ENCODE data around the gene ASIC4. TPM values are rescaled to one million over a fixed set of nuclear protein-coding genes. Genes with fewer than 3 reads are reported as not detected.

ASIC4 gene
- total and polyA plus RNA-seq, 7 donors, result under 0.01 to 0.07 TPM; not detected in 5

- DNase-seq, result no peak
- H3K27me3 ChIP-seq, result peaks cover 5 to 22% (median 6%) of the 10 kb centered on the region in 3 donors
- peaks cover 21 to 82% (median 47%) of the 10 kb centered on the region in 4 donors for H3K36me3 ChIP-seq
- peaks cover 0 to 19% (median 17%) of the 10 kb centered on the region in 4 donors for H3K4me1 ChIP-seq
- 90% methylated on average over 17 of the region's 17 CpGs for WGBS, 2 donors
- no peaks in the 10 kb centered on the region for H3K9me3 ChIP-seq
- no peak overlapping the region for H3K4me3 ChIP-seq
- TF ChIP-seq, protein P1, sequence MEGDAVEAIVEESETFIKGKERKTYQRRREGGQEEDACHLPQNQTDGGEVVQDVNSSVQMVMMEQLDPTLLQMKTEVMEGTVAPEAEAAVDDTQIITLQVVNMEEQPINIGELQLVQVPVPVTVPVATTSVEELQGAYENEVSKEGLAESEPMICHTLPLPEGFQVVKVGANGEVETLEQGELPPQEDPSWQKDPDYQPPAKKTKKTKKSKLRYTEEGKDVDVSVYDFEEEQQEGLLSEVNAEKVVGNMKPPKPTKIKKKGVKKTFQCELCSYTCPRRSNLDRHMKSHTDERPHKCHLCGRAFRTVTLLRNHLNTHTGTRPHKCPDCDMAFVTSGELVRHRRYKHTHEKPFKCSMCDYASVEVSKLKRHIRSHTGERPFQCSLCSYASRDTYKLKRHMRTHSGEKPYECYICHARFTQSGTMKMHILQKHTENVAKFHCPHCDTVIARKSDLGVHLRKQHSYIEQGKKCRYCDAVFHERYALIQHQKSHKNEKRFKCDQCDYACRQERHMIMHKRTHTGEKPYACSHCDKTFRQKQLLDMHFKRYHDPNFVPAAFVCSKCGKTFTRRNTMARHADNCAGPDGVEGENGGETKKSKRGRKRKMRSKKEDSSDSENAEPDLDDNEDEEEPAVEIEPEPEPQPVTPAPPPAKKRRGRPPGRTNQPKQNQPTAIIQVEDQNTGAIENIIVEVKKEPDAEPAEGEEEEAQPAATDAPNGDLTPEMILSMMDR (IDR thresholded peaks at IDR 0.05), result no peak
- TF ChIP-seq POLR2AphosphoS5 (IDR thresholded peaks at IDR 0.05) (no peak), EP300 (IDR thresholded peaks at IDR 0.05) (no peak), POLR2A (IDR thresholded peaks at IDR 0.05) (no peak)
- H3K27ac ChIP-seq, result peak overlapping the region in 3 of 4 donors; percentile 61 to 99 (median 99)
- intact Hi-C loops (cut with DNase I), result no loop called here
These were observed 26.0 kb upstream of the ASIC4 start for GRCh38 chr2:219488149-219488843.

DNA sequence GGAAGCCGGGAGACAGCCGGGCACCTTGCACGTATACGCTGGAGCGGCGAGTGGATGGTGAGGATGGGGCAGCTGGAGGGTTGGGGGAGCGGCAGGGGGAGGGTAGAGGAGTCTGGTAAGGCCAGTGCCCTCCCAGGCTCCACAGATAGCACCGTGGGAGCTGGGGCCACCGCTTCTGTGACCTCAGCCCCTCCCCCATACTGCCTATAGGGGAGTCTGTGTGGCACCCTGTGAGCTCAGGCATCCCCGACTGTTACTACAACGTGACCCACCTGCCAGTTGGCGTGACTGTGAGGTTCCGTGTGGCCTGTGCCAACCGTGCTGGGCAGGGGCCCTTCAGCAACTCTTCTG lies 25.5 kb upstream of the ASIC4 start:
- DNase-seq, result no peak
- Histone ChIP-seq H3K27ac (peak overlapping the region in 3 of 4 donors; percentile 61 to 99 (median 99)), H3K27me3 (peaks cover 5 to 16% (median 6%) of the 10 kb centered on the region in 3 donors), H3K4me3 (no peak overlapping the region), H3K9me3 (no peaks in the 10 kb centered on the region), H3K36me3 (peaks cover 21 to 83% (median 47%) of the 10 kb centered on the region in 4 donors), H3K4me1 (peaks cover 0 to 14% (median 12%) of the 10 kb centered on the region in 4 donors)
- intact Hi-C loops (cut with DNase I), result no loop called here
- TF ChIP-seq POLR2A (IDR thresholded peaks at IDR 0.05), result no peak
- TF ChIP-seq POLR2AphosphoS5 (IDR thresholded peaks at IDR 0.05), result no peak
- TF ChIP-seq EP300 (IDR thresholded peaks at IDR 0.05), result no peak
- 86 to 87% methylated on average over 14 of the region's 14 CpGs for WGBS, 2 donors

DNA sequence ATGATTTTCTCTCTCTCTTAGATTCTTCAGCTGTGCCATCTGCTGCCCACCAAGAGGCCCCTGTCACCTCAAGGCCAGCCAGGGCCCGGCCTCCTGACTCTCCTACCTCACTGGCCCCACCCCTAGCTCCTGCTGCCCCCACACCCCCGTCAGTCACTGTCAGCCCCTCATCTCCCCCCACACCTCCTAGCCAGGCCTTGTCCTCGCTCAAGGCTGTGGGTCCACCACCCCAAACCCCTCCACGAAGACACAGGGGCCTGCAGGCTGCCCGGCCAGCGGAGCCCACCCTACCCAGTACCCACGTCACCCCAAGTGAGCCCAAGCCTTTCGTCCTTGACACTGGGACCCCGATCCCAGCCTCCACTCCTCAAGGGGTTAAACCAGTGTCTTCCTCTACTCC lies 25.0 kb upstream of the ASIC4 start:
- 79 to 83% methylated on average over 9 of the region's 9 CpGs for WGBS, 2 donors
- Histone ChIP-seq H3K27me3 (peaks cover 3 to 12% (median 5%) of the 10 kb centered on the region in 3 donors), H3K36me3 (peaks cover 21 to 83% (median 47%) of the 10 kb centered on the region in 4 donors), H3K9me3 (no peaks in the 10 kb centered on the region), H3K4me3 (no peak overlapping the region), H3K4me1 (peaks cover 0 to 9% (median 7%) of the 10 kb centered on the region in 4 donors), H3K27ac (peak overlapping the region in 3 of 4 donors; percentile 61 to 99 (median 99))
- intact Hi-C loops (cut with DNase I), result no loop called here
- no peak for DNase-seq
- TF ChIP-seq, protein P1 (IDR thresholded peaks at IDR 0.05), result no peak
- no peak for TF ChIP-seq POLR2AphosphoS5 (IDR thresholded peaks at IDR 0.05)
- TF ChIP-seq EP300 (IDR thresholded peaks at IDR 0.05), result no peak
- no peak for TF ChIP-seq POLR2A (IDR thresholded peaks at IDR 0.05)

DNA sequence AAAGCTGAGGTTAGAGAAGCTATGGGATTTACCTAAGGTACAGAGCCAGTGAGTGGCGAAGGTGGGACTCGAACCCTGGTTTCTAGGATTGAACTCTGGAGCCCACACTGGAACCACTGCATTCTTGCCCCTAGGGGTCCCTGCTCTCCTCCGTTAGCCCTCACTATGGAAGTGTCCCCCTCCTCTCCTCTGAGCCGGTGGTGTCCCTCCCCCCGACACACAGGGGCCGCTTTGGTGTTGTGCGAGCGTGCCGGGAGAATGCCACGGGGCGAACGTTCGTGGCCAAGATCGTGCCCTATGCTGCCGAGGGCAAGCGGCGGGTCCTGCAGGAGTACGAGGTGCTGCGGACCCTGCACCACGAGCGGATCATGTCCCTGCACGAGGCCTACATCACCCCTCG lies 24.1 kb upstream of the ASIC4 start:
- Histone ChIP-seq H3K36me3 (peaks cover 21 to 81% (median 45%) of the 10 kb centered on the region in 4 donors), H3K4me3 (no peak overlapping the region), H3K4me1 (peaks cover 0 to 7% (median 6%) of the 10 kb centered on the region in 4 donors), H3K27ac (peak overlapping the region in 3 of 4 donors; percentile 61 to 99 (median 99)), H3K27me3 (peaks cover 0 to 3% (median 0%) of the 10 kb centered on the region in 3 donors), H3K9me3 (no peaks in the 10 kb centered on the region)
- intact Hi-C loops (cut with DNase I), result no loop called here
- WGBS, 2 donors, result 88% methylated on average over 23 of the region's 23 CpGs
- DNase-seq, result no peak
- TF ChIP-seq, protein P1 (IDR thresholded peaks at IDR 0.05), result peak in 1 of 4 experiments; percentile 26
- no peak for TF ChIP-seq POLR2AphosphoS5 (IDR thresholded peaks at IDR 0.05)

GRCh38 chr2:219490600-219491130 lies 23.6 kb upstream of the ASIC4 start:
- no peaks in the 10 kb centered on the region for H3K27me3 ChIP-seq
- peaks cover 0 to 11% (median 11%) of the 10 kb centered on the region in 4 donors for H3K4me1 ChIP-seq
- no peaks in the 10 kb centered on the region for H3K9me3 ChIP-seq
- H3K27ac ChIP-seq, result peak overlapping the region in 3 of 4 donors; percentile 61 to 99 (median 99)
- WGBS, 2 donors, result 62 to 83% methylated on average over 10 of the region's 10 CpGs
- no peak for DNase-seq
- TF ChIP-seq POLR2AphosphoS5 (IDR thresholded peaks at IDR 0.05), result peak in 2 of 4 donors; percentile 13 to 35
- TF ChIP-seq, protein P1 (IDR thresholded peaks at IDR 0.05), result no peak
- no peak for TF ChIP-seq POLR2A (IDR thresholded peaks at IDR 0.05)
- no peak for TF ChIP-seq EP300 (IDR thresholded peaks at IDR 0.05)
- no peak overlapping the region for H3K4me3 ChIP-seq
- H3K36me3 ChIP-seq, result peaks cover 21 to 77% (median 43%) of the 10 kb centered on the region in 4 donors
- intact Hi-C loops (cut with DNase I), result no loop called here
